Endothelial cell of umbilical vein (primary cell): ENCODE results near the gene ERGIC2. TPM values are rescaled to one million over a fixed set of nuclear protein-coding genes. Genes with fewer than 3 reads are reported as not detected.
"Not testable (repeated sequence)": the region's sequence is repeated elsewhere in the genome, so short reads cannot be mapped to it uniquely, and the experiment has no call there.

Source experiments
- BruUV-seq: library from RNA; stranded (reverse); fragments of 400-500 nt; replicated peaks from 2 replicates; lab custom pipeline; 2021; lab: Mats Ljungman, UMichigan
- CTCF ChIA-PET: fragments of 300-600, 350-600 bp; sonication (Branson Sonifier 250); formaldehyde crosslinking; loops from one replicate; lab custom pipeline; 2021; ENCODE audit warnings: antibody characterized with exemption, inconsistent platforms; lab: Charles Lee
- POLR2A ChIA-PET: fragments of 300-600, 350-600 bp; sonication (Branson Sonifier 250); formaldehyde crosslinking; loops from one replicate; lab custom pipeline; 2021; ENCODE audit warnings: antibody characterized with exemption, inconsistent platforms; lab: Charles Lee
- DNase-seq: peaks from one replicate; pipeline ENCODE4 v3.0.0-alpha.2; 2011; ENCODE audit warnings: low read depth, low spot score
- FAIRE-seq: peaks from 2 replicates; lab custom pipeline; 2011; peaks lifted over from hg19 to GRCh38; lab: Jason Lieb, UNC
- H2AFZ ChIP-seq: 2 replicates; pipeline ENCODE4 v1.6.0; 2012; ENCODE audit warnings: low read depth, low read length, control low read depth, inconsistent platforms
- H3K27ac ChIP-seq: 2 replicates; pipeline ENCODE4 v1.5.1; 2011; ENCODE audit warnings: low read depth, mild to moderate bottlenecking, control low read depth, low read length, moderate library complexity; ENCODE audit not compliant: insufficient read depth
- H3K27me3 ChIP-seq, 2 experiments: 2 replicates each; pipeline versions ENCODE4 v1.6.0 to v1.6.1; 2011; ENCODE audit warnings: low read length in 2 of 2, mixed read lengths in 1 of 2; ENCODE audit not compliant: control insufficient read depth in 2 of 2, insufficient read depth in 2 of 2
- H3K36me3 ChIP-seq, 2 experiments: 2 replicates in 1 of 2; 3 replicates in 1 of 2; pipeline ENCODE4 v1.5.1; 2011; ENCODE audit warnings: low read length in 2 of 2, mild to moderate bottlenecking in 1 of 2, moderate library complexity in 1 of 2; ENCODE audit not compliant: control insufficient read depth in 2 of 2, insufficient read depth in 2 of 2; ENCODE audit errors: extremely low read depth in 1 of 2
- H3K4me1 ChIP-seq: 3 replicates; pipeline ENCODE4 v1.5.1; 2011; ENCODE audit warnings: mild to moderate bottlenecking, low read length; ENCODE audit not compliant: control insufficient read depth, insufficient read depth; ENCODE audit errors: extremely low read depth
- H3K4me2 ChIP-seq: 2 replicates; pipeline ENCODE4 v1.6.1; 2011; ENCODE audit warnings: low read length, control low read depth, mixed read lengths; ENCODE audit not compliant: insufficient read depth
- H3K4me3 ChIP-seq, 3 experiments: fragments of 200-600 bp in 1 of 3; sonication (generic), shearing (Covaris generic) in 1 of 3; replicated peaks in 1 of 3; 2 replicates each; pipeline ENCODE4 v1.5.1; 2011 to 2016; ENCODE audit warnings: control low read depth in 3 of 3, low read length in 3 of 3, mild to moderate bottlenecking in 2 of 3, inconsistent platforms in 1 of 3, low read depth in 1 of 3, moderate library complexity in 1 of 3; ENCODE audit not compliant: insufficient read depth in 1 of 3
- H3K79me2 ChIP-seq: 2 replicates; pipeline ENCODE4 v1.6.0; 2012; ENCODE audit warnings: low read length, inconsistent platforms; ENCODE audit not compliant: control insufficient read depth, insufficient read depth
- H3K9ac ChIP-seq: replicated peaks from 2 replicates; pipeline ENCODE3; 2011; ENCODE audit warnings: low read length, control low read depth; ENCODE audit not compliant: insufficient read depth; ENCODE audit errors: extremely low read depth
- H3K9me1 ChIP-seq: replicated peaks from 3 replicates; pipeline ENCODE4 v1.6.0; 2011; ENCODE audit warnings: mild to moderate bottlenecking, low read length; ENCODE audit not compliant: control insufficient read depth, insufficient read depth; ENCODE audit errors: extremely low read depth
- H3K9me3 ChIP-seq: replicated peaks from 2 replicates; pipeline ENCODE4 v1.5.1; 2012; ENCODE audit warnings: low read length, inconsistent platforms; ENCODE audit not compliant: control insufficient read depth, insufficient read depth
- H4K20me1 ChIP-seq: replicated peaks from 2 replicates; pipeline ENCODE3; 2011; ENCODE audit warnings: mild to moderate bottlenecking, low read length; ENCODE audit not compliant: control insufficient read depth, insufficient read depth; ENCODE audit errors: extremely low read depth
- EZH2 ChIP-seq: IDR thresholded peaks from 2 replicates; pipeline ENCODE4 v1.6.1; 2012; ENCODE audit warnings: borderline replicate concordance, low read depth, mild to moderate bottlenecking, moderate library complexity, low read length, inconsistent platforms; ENCODE audit not compliant: severe bottlenecking
- FOS ChIP-seq: IDR thresholded peaks from 2 replicates; pipeline ENCODE4 v1.6.1; 2011; ENCODE audit warnings: mild to moderate bottlenecking, low read length, moderate library complexity, borderline replicate concordance; ENCODE audit not compliant: insufficient read depth
- GATA2 ChIP-seq: IDR thresholded peaks from 2 replicates; pipeline ENCODE4 v1.7.0; 2011; ENCODE audit warnings: low read depth, mild to moderate bottlenecking, moderate library complexity, mixed read lengths, low read length; ENCODE audit not compliant: insufficient read length, insufficient read depth
- JUN ChIP-seq: IDR thresholded peaks from 2 replicates; pipeline ENCODE4 v1.6.1; 2011; ENCODE audit warnings: borderline replicate concordance, low read depth; ENCODE audit not compliant: insufficient read length, insufficient read depth
- MAX ChIP-seq: IDR thresholded peaks from 2 replicates; pipeline ENCODE4 v1.6.1; 2011; ENCODE audit not compliant: insufficient read depth, insufficient read length
- MYC ChIP-seq: IDR thresholded peaks from one replicate; pipeline ENCODE4 v1.6.1; 2011; ENCODE audit warnings: mild to moderate bottlenecking, low read depth, low read length
- POLR2A ChIP-seq: IDR thresholded peaks from 2 replicates; pipeline ENCODE4 v1.6.1; 2012; ENCODE audit warnings: low read depth, mild to moderate bottlenecking, control low read depth, low read length
- POLR2AphosphoS5 ChIP-seq: IDR thresholded peaks from 2 replicates; pipeline ENCODE4 v1.6.1; 2012; ENCODE audit warnings: low read depth, mild to moderate bottlenecking, control low read depth, low read length, moderate library complexity; ENCODE audit not compliant: insufficient read depth
- dilution Hi-C: fragments of 300-500 bp; cut with MboI; formaldehyde crosslinking; loops from one replicate; pipeline ENCODE4 v1.15.0; 2019; ENCODE audit warnings: low sequenced_read_pairs; ENCODE audit not compliant: extremely low pct_ligation_motif_present
- intact Hi-C: fragments of 100-400 bp; cut with micrococcal nuclease; formaldehyde crosslinking; loops from one replicate; pipeline ENCODE4 v1.10.0; 2022
- polyA plus RNA-seq, 4 experiments: library from polyadenylated mRNA; depleted of rRNA in 3 of 4; stranded (reverse) in 3 of 4; unstranded in 1 of 4; fragments of >200 nt; gene quantifications; 2 replicates each; pipeline versions ENCODE4 v1.2.1 to v1.2.3, GENCODE V29; 2011 to 2012; ENCODE audit warnings: missing spikeins in 1 of 4
- total RNA-seq: library from RNA; stranded (reverse); gene quantifications from 2 replicates; pipeline ENCODE4 v1.2.3, GENCODE V29; 2021
- TF ChIP-seq, protein P1 (sequence below), 2 donors: IDR thresholded peaks; 1 replicate in 1 of 2; 2 replicates in 1 of 2; pipeline ENCODE4 v1.5.1; 2011; ENCODE audit warnings: low read length in 2 of 2, mild to moderate bottlenecking in 2 of 2, moderate library complexity in 2 of 2, control low read depth in 1 of 2, inconsistent platforms in 1 of 2, low read depth in 1 of 2; ENCODE audit not compliant: insufficient read depth in 1 of 2; ENCODE audit errors: extremely low read depth in 1 of 2

Gene ERGIC2
- total and polyA plus RNA-seq, 2 donors (not counting 3 experiments of a cell fraction or from before 2014, with no cell fraction given), result 20.3 to 60.6 TPM

- no peak for TF ChIP-seq POLR2AphosphoS5
- no peak for TF ChIP-seq MYC
- TF ChIP-seq JUN, result no peak
- TF ChIP-seq, protein P1, sequence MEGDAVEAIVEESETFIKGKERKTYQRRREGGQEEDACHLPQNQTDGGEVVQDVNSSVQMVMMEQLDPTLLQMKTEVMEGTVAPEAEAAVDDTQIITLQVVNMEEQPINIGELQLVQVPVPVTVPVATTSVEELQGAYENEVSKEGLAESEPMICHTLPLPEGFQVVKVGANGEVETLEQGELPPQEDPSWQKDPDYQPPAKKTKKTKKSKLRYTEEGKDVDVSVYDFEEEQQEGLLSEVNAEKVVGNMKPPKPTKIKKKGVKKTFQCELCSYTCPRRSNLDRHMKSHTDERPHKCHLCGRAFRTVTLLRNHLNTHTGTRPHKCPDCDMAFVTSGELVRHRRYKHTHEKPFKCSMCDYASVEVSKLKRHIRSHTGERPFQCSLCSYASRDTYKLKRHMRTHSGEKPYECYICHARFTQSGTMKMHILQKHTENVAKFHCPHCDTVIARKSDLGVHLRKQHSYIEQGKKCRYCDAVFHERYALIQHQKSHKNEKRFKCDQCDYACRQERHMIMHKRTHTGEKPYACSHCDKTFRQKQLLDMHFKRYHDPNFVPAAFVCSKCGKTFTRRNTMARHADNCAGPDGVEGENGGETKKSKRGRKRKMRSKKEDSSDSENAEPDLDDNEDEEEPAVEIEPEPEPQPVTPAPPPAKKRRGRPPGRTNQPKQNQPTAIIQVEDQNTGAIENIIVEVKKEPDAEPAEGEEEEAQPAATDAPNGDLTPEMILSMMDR (IDR thresholded peaks at IDR 0.05; ENCODE audit: extremely low read depth in 1 of 2, insufficient read depth in 1 of 2, low read depth in 1 of 2, low read length in 2 of 2), result no peak
- no peak for TF ChIP-seq POLR2A
- no peak for TF ChIP-seq EZH2
- TF ChIP-seq FOS, result no peak
- no peak for TF ChIP-seq MAX
- TF ChIP-seq GATA2, result no peak
- no peaks in the 10 kb centered on the region for H4K20me1 ChIP-seq
- H3K4me2 ChIP-seq, result no peak overlapping the region
- no peaks in the 10 kb centered on the region for H3K9me3 ChIP-seq
- ChIA-PET POLR2A (no interaction called here), CTCF (no interaction called here)
- H3K4me1 ChIP-seq, result no peaks in the 10 kb centered on the region
- no peaks in the 10 kb centered on the region for H3K9me1 ChIP-seq
- no peak for FAIRE-seq
- dilution Hi-C loops (no loop called here), intact Hi-C loops (no loop called here)
- H3K27me3 ChIP-seq, result no peaks in the 10 kb centered on the region
- no peaks in the 10 kb centered on the region for H3K36me3 ChIP-seq
- H3K27ac ChIP-seq, result no peak overlapping the region
- H3K4me3 ChIP-seq, result no peak overlapping the region
- DNase-seq, result no peak
- no TSS peak for BruUV-seq
- no peak overlapping the region for H3K9ac ChIP-seq
- no peak overlapping the region for H2AFZ ChIP-seq
- no peaks in the 10 kb centered on the region for H3K79me2 ChIP-seq
Measured at GRCh38 chr12:29395356-29395755, 14.4 kb upstream of the ERGIC2 start.

DNA sequence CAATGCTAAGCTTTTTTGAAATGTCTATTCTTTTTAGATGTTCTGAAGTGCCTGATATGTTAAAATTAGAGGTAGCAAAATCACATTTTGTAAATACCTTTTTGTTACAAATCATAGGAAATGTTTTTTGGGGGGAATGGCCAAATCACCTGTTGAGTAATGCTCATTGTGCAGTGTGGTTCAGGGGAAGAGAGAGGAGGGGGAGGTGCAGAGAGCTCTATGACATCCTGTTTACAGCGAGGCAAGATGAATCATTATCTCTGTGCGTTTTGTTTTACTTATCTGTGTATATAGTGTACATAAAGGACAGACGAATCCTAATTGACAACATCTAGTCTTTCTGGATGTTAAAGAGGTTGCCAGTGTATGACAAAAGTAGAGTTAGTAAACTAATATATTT, 9.4 kb upstream of the ERGIC2 start:
- H4K20me1 ChIP-seq, H3K9ac ChIP-seq, FAIRE-seq, H3K36me3 ChIP-seq, H2AFZ ChIP-seq, H3K4me1 ChIP-seq, POLR2A ChIA-PET, H3K9me3 ChIP-seq, dilution Hi-C loops, H3K4me2 ChIP-seq, H3K9me1 ChIP-seq, H3K79me2 ChIP-seq, intact Hi-C loops, BruUV-seq, H3K27me3 ChIP-seq, CTCF ChIA-PET, H3K4me3 ChIP-seq, H3K27ac ChIP-seq: not testable (repeated sequence)
- peak; percentile 17 for DNase-seq
